OCI-LY1 (cell line): ENCODE results near the gene ITGAV.

Experiments
- H2AFZ ChIP-seq: fragments of 200-600 bp; sonication (generic), shearing (Covaris generic); 2 replicates; pipeline ENCODE4 v1.6.0; 2014; ENCODE audit warnings: antibody characterized with exemption, mild to moderate bottlenecking, low read length
- H3F3A ChIP-seq: fragments of 200-600 bp; sonication (generic), shearing (Covaris generic); 2 replicates; pipeline ENCODE4 v1.6.0; 2014; ENCODE audit warnings: mild to moderate bottlenecking, antibody characterized with exemption, low read length, moderate library complexity; ENCODE audit not compliant: insufficient read depth
- H3K27ac ChIP-seq: fragments of 200-600 bp; sonication (generic); 2 replicates; pipeline ENCODE4 v1.5.1; 2014; ENCODE audit warnings: low read length, mixed run types, mild to moderate bottlenecking, low read depth; ENCODE audit not compliant: poor library complexity, severe bottlenecking
- H3K27me3 ChIP-seq: fragments of 200-600 bp; sonication (generic); 2 replicates; pipeline ENCODE4 v1.6.0; 2014; ENCODE audit warnings: antibody characterized with exemption, mild to moderate bottlenecking, low read length, moderate library complexity; ENCODE audit not compliant: insufficient read depth
- H3K36me3 ChIP-seq: fragments of 200-600 bp; sonication (generic); 2 replicates; pipeline ENCODE4 v1.6.1; 2014; ENCODE audit warnings: mild to moderate bottlenecking, antibody characterized with exemption, low read length, moderate library complexity, mixed read lengths; ENCODE audit not compliant: insufficient read depth
- H3K4me1 ChIP-seq: fragments of 200-600 bp; sonication (generic); 2 replicates; pipeline ENCODE4 v1.5.1; 2014; ENCODE audit warnings: mild to moderate bottlenecking, low read length, moderate library complexity; ENCODE audit not compliant: insufficient read depth, severe bottlenecking
- H3K4me2 ChIP-seq: fragments of 200-600 bp; sonication (generic), shearing (Covaris generic); 2 replicates; pipeline ENCODE4 v1.6.1; 2014; ENCODE audit warnings: low read length
- H3K4me3 ChIP-seq: fragments of 200-600 bp; sonication (generic); 2 replicates; pipeline ENCODE4 v1.5.1; 2014; ENCODE audit warnings: low read length, low read depth, mild to moderate bottlenecking, mixed read lengths; ENCODE audit not compliant: poor library complexity, severe bottlenecking
- H3K79me2 ChIP-seq: fragments of 200-600 bp; shearing (Covaris generic); 2 replicates; pipeline ENCODE4 v1.6.1; 2016; ENCODE audit warnings: mixed run types, low read length, mixed read lengths; ENCODE audit not compliant: insufficient read depth
- H3K9ac ChIP-seq: fragments of 200-600 bp; sonication (generic), shearing (Covaris generic); 2 replicates; pipeline ENCODE4 v1.6.1; 2014; ENCODE audit warnings: mild to moderate bottlenecking, low read length, mixed read lengths
- H3K9me2 ChIP-seq: fragments of 200-600 bp; sonication (generic), shearing (Covaris generic); 2 replicates; pipeline ENCODE4 v1.6.1; 2014; ENCODE audit warnings: low read depth, mild to moderate bottlenecking, low read length, mixed read lengths
- H3K9me3 ChIP-seq: fragments of 200-600 bp; shearing (Covaris generic); 2 replicates; pipeline ENCODE4 v1.6.1; 2014; ENCODE audit warnings: low read length, mixed read lengths
- H4K20me1 ChIP-seq: fragments of 200-600 bp; sonication (generic), shearing (Covaris generic); 2 replicates; pipeline ENCODE4 v1.6.0; 2016; ENCODE audit warnings: mild to moderate bottlenecking, low read length; ENCODE audit not compliant: insufficient read depth
- EZH2 ChIP-seq: fragments of 200-600 bp; sonication (generic), shearing (Covaris generic); IDR thresholded peaks from 2 replicates; pipeline ENCODE4 v1.8.0; 2017; ENCODE audit warnings: borderline replicate concordance, mixed run types, mild to moderate bottlenecking, antibody characterized with exemption, low read length, moderate library complexity, mixed read lengths
- TF ChIP-seq, protein P1 (sequence below): fragments of 200-600 bp; sonication (generic), shearing (Covaris generic); IDR thresholded peaks from 2 replicates; pipeline ENCODE4 v1.5.1; 2017; ENCODE audit warnings: mild to moderate bottlenecking, antibody characterized with exemption, low read length, moderate library complexity, mixed read lengths

ITGAV gene

DNA sequence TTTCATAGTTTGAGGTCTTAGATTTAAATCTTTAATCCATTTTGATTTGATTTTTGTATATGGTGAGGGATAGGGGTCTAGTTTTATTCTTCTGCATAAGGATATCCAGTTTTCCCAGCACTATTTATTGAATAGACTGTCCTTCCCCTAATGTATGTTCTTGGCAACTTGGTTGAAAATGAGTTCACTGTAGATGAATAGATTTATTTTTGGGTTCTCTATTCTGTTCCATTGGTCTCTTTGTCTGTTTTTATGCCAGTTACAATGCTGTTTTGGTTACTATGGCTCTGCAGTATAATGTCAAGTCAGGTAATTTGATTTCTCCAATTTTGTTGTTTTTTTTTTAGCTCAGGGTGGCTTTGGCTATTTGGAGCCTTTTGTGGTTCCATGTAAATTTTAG lies 109.9 kb downstream of the ITGAV start:
- H4K20me1 ChIP-seq, result no peaks in the 10 kb centered on the region
- TF ChIP-seq EZH2, result no peak
- TF ChIP-seq, protein P1, sequence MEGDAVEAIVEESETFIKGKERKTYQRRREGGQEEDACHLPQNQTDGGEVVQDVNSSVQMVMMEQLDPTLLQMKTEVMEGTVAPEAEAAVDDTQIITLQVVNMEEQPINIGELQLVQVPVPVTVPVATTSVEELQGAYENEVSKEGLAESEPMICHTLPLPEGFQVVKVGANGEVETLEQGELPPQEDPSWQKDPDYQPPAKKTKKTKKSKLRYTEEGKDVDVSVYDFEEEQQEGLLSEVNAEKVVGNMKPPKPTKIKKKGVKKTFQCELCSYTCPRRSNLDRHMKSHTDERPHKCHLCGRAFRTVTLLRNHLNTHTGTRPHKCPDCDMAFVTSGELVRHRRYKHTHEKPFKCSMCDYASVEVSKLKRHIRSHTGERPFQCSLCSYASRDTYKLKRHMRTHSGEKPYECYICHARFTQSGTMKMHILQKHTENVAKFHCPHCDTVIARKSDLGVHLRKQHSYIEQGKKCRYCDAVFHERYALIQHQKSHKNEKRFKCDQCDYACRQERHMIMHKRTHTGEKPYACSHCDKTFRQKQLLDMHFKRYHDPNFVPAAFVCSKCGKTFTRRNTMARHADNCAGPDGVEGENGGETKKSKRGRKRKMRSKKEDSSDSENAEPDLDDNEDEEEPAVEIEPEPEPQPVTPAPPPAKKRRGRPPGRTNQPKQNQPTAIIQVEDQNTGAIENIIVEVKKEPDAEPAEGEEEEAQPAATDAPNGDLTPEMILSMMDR, result no peak

DNA sequence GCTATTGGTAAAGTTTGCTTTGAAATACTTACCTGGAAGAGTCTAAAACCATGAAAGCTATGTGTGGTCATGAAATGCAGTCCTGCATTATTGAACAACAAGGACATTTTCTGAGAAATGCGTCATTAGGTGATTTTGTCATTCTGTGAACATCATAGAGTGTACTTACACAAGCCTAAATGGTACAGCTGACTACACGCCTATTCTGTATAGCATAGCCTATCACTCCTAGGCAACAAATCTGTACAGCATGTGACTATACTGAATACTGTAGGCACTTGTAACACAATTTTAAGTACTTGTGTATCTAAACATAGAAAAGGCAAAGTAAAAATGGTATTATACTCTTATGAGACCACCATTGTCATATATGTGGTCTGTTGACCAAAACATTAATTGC lies 112.2 kb downstream of the ITGAV start:
- H3K9me3 ChIP-seq, result no peaks in the 10 kb centered on the region
- no peaks in the 10 kb centered on the region; the same call in 1 of the 2 replicates for H3K27me3 ChIP-seq
- H3K9me2 ChIP-seq, result no peaks in the 10 kb centered on the region
- no peak overlapping the region for H3K4me3 ChIP-seq
- no peaks in the 10 kb centered on the region for H3K4me1 ChIP-seq
- no peak overlapping the region for H3K9ac ChIP-seq
- H3K27ac ChIP-seq, result no peak overlapping the region
- H4K20me1 ChIP-seq, result no peaks in the 10 kb centered on the region
- no peak overlapping the region for H2AFZ ChIP-seq
- H3K79me2 ChIP-seq, result no peaks in the 10 kb centered on the region
- no peaks in the 10 kb centered on the region for H3F3A ChIP-seq
- H3K4me2 ChIP-seq, result no peak overlapping the region
- TF ChIP-seq EZH2, result no peak
- no peaks in the 10 kb centered on the region for H3K36me3 ChIP-seq

More for the DNA sequence above, 109.9 kb downstream of the ITGAV start:
- Histone ChIP-seq H3K36me3 (no peaks in the 10 kb centered on the region), H3K79me2 (no peaks in the 10 kb centered on the region), H3K27me3 (no peaks in the 10 kb centered on the region), H2AFZ (no peak overlapping the region), H3K9me2 (no peaks in the 10 kb centered on the region), H3K4me3 (no peak overlapping the region), H3K27ac (no peak overlapping the region), H3F3A (no peaks in the 10 kb centered on the region), H3K9me3 (no peaks in the 10 kb centered on the region), H3K4me1 (no peaks in the 10 kb centered on the region), H3K4me2 (no peak overlapping the region), H3K9ac (no peak overlapping the region)

DNA sequence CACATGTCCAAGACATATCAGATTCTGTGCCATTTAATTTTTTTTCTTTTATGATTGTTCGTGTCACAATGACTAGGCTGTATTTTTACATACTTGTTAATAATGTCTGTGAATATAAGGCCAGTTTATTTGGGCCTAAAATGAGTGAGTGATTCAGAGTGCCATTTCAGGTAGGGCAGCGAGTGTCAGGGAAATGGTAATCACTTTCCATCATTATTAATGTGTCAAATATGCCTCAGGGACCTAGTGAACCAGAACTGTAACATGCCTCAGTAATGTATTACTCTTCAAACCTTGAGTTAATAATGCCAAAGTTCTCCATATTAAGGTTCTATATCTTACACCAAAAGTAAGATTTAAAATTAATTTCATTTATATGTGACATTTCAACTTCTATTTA lies 112.6 kb downstream of the ITGAV start:
- no peaks in the 10 kb centered on the region for H3K9me2 ChIP-seq
- H2AFZ ChIP-seq, result no peak overlapping the region
- H4K20me1 ChIP-seq, result no peaks in the 10 kb centered on the region
- H3K79me2 ChIP-seq, result no peaks in the 10 kb centered on the region
- H3K27me3 ChIP-seq, result no peaks in the 10 kb centered on the region; the same call in 1 of the 2 replicates
- no peaks in the 10 kb centered on the region for H3K4me1 ChIP-seq
- no peak overlapping the region for H3K4me3 ChIP-seq
- TF ChIP-seq, protein P1, result no peak
- TF ChIP-seq EZH2, result no peak
- no peaks in the 10 kb centered on the region for H3K9me3 ChIP-seq
- H3K36me3 ChIP-seq, result no peaks in the 10 kb centered on the region
- no peak overlapping the region for H3K27ac ChIP-seq
- no peak overlapping the region for H3K4me2 ChIP-seq
- no peaks in the 10 kb centered on the region for H3F3A ChIP-seq
- H3K9ac ChIP-seq, result no peak overlapping the region

DNA sequence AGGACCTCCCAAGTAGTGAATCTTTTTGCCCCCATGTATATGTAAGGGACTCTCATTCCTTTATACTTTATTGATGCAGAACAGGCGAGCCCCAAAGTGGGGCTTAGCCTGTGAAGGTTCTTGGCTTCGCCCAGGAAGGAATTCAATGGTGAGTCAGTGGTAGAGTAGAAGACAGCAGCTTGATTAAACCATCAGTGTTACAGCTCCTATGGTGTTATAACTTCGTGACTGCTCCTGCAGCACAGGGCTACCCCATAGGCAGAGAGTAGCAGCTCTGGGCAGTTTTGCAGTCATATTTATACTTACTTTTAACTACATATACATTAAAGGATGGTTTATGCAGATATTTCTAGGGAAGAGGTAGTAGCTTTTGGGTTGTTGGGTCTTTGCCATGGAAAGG lies 115.0 kb downstream of the ITGAV start:
- TF ChIP-seq, protein P1, result no peak
- TF ChIP-seq EZH2, result no peak
- Histone ChIP-seq H3K9ac (no peak overlapping the region), H3K9me2 (no peaks in the 10 kb centered on the region), H3K4me3 (no peak overlapping the region), H3K27me3 (no peaks in the 10 kb centered on the region; the same call in 1 of the 2 replicates), H3K27ac (no peak overlapping the region), H3F3A (no peaks in the 10 kb centered on the region), H3K9me3 (no peaks in the 10 kb centered on the region), H3K4me2 (no peak overlapping the region), H3K79me2 (no peaks in the 10 kb centered on the region), H3K4me1 (no peaks in the 10 kb centered on the region), H2AFZ (no peak overlapping the region), H4K20me1 (no peaks in the 10 kb centered on the region), H3K36me3 (no peaks in the 10 kb centered on the region)
